ENCODE results near the gene DNAL1.

DNA sequence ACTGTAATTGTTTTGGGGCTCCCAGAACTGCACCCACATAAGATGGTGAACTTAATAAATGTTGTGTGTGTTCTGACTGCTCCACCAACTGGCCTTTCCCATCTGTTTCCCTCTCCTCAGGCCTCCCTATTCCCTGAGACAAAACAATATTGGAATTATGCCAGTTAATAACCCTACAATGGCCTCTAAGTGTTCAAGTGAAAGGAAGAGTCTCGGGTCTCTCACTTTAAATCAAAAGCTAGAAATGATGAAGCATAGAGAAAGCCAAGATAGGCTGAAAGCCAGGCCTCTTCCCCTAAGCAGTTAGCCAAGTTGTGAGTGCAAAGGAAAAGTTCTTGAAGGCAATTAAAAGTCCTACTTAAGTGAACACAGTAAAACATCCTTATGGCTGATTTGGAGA lies 19.1 kb upstream of the DNAL1 start:
- TF ChIP-seq SREBF1 (IDR thresholded peaks at IDR 0.05; ENCODE audit: low read length) (no peak), BRCA1 (IDR thresholded peaks at IDR 0.05; ENCODE audit: low read depth, low read length) (no peak), EP300 (IDR thresholded peaks at IDR 0.05; ENCODE audit: borderline replicate concordance in 1 of 2, control insufficient read depth in 1 of 2, low read depth in 2 of 2, low read length in 2 of 2) (no peak), MTA3 (IDR thresholded peaks at IDR 0.05; ENCODE audit: borderline replicate concordance, low read length) (no peak)
- TF ChIP-seq, protein P1, sequence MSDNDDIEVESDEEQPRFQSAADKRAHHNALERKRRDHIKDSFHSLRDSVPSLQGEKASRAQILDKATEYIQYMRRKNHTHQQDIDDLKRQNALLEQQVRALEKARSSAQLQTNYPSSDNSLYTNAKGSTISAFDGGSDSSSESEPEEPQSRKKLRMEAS (IDR thresholded peaks at IDR 0.05; ENCODE audit: low read depth, low read length), result no peak
- TF ChIP-seq, protein P2, sequence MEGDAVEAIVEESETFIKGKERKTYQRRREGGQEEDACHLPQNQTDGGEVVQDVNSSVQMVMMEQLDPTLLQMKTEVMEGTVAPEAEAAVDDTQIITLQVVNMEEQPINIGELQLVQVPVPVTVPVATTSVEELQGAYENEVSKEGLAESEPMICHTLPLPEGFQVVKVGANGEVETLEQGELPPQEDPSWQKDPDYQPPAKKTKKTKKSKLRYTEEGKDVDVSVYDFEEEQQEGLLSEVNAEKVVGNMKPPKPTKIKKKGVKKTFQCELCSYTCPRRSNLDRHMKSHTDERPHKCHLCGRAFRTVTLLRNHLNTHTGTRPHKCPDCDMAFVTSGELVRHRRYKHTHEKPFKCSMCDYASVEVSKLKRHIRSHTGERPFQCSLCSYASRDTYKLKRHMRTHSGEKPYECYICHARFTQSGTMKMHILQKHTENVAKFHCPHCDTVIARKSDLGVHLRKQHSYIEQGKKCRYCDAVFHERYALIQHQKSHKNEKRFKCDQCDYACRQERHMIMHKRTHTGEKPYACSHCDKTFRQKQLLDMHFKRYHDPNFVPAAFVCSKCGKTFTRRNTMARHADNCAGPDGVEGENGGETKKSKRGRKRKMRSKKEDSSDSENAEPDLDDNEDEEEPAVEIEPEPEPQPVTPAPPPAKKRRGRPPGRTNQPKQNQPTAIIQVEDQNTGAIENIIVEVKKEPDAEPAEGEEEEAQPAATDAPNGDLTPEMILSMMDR (IDR thresholded peaks at IDR 0.05 in 2 of 3, conservative IDR thresholded peaks at IDR 0.05 in 1 of 3; ENCODE audit: control insufficient read depth in 2 of 3, extremely low read depth in 1 of 3, insufficient read depth in 1 of 3, low read depth in 3 of 3, low read length in 3 of 3), result no peak

All from GM12878 (cell line).